LNCaP clone FGC (cell line): Measurements from ENCODE around the gene PTX4.

Experiments
- DNase-seq: peaks from one replicate; pipeline ENCODE4 v3.0.0-alpha.2; 2011; ENCODE audit warnings: low read depth
- H3K4me3 ChIP-seq: 2 replicates; pipeline ENCODE4 v1.5.1; 2011; ENCODE audit warnings: mild to moderate bottlenecking, low read depth, low read length, control low read depth
- CTCF ChIP-seq: IDR thresholded peaks from 2 replicates; pipeline ENCODE4 v1.5.1; 2012; ENCODE audit warnings: mild to moderate bottlenecking; ENCODE audit not compliant: control insufficient read depth, insufficient read depth; ENCODE audit errors: extremely low read depth

Gene PTX4

GRCh38 chr16:1457489-1458245 is 31.1 kb downstream of the PTX4 start:
- no peak overlapping the region for H3K4me3 ChIP-seq
- no peak for TF ChIP-seq CTCF
- DNase-seq: no peak

- DNase-seq: no peak
- H3K4me3 ChIP-seq: no peak overlapping the region
- no peak for TF ChIP-seq CTCF
Observed at GRCh38 chr16:1456951-1457350, 31.8 kb downstream of the PTX4 start.

- DNase-seq: no peak
- no peak overlapping the region for H3K4me3 ChIP-seq
- no peak for TF ChIP-seq CTCF
Observed at GRCh38 chr16:1455190-1456171, 33.3 kb downstream of the PTX4 start.

- no peak overlapping the region for H3K4me3 ChIP-seq
- DNase-seq: no peak
- no peak for TF ChIP-seq CTCF
Observed at GRCh38 chr16:1454561-1454960, 34.2 kb downstream of the PTX4 start.

GRCh38 chr16:1453316-1453715 is 35.4 kb downstream of the PTX4 start:
- H3K4me3 ChIP-seq: no peak overlapping the region
- no peak for DNase-seq
- no peak for TF ChIP-seq CTCF

GRCh38 chr16:1452530-1452929 is 36.2 kb downstream of the PTX4 start:
- no peak overlapping the region for H3K4me3 ChIP-seq
- DNase-seq: no peak
- no peak for TF ChIP-seq CTCF
